ENCODE data around the gene ATCAY.
"Not testable (repeated sequence)": the region's sequence is repeated elsewhere in the genome, so short reads cannot be mapped to it uniquely, and the experiment has no call there.

Gene ATCAY

DNA sequence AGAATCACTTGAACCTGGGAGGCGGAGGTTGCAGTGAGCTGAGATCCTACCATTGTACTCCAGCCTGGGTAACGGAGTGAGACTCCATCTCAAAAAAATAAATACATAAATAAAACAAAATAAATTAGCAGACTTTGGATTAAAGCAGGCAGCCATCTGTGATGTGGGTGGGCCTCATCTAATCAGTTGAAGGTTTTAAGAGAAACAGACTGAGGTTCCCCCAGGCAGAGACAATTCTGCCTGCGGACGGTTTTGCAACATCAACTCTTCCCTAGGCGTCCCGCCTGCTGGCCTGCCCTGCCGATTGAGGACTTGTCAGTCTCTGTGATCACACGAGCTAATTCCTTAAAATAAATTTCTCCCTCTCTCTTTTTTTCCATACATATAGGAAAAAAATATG is 23.7 kb downstream of the ATCAY start:
- DNase-seq, result no peak

DNA sequence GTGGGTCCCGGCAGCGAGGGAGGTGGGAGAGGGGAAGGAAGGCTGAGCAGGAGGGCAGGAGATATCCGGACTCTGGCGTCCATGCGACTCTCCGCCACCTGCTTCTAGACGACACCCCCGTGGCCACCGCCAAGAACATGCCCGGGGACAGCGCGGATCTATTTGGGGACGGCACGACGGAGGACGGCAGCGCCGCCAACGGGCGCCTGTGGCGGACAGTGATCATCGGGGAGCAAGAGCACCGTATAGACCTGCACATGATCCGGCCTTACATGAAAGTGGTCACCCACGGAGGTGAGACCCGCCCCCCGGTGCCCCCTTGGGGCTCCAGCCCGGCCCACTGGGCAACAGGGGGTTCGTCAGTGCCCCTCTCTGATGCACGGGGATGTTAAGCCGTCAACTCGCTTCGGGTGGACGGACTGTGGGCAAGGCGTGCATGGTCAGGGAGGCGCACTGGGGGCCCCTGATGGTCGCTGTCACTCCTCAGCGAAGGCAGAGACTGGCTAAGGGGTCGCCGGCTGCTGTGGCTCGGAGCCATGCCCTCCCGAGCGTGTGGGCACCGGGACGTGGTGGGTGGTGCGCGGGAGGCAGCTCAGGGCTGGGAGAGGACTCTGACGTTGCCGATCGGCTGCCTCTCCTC is 27.3 kb downstream of the ATCAY start:
- no peak for DNase-seq

DNA sequence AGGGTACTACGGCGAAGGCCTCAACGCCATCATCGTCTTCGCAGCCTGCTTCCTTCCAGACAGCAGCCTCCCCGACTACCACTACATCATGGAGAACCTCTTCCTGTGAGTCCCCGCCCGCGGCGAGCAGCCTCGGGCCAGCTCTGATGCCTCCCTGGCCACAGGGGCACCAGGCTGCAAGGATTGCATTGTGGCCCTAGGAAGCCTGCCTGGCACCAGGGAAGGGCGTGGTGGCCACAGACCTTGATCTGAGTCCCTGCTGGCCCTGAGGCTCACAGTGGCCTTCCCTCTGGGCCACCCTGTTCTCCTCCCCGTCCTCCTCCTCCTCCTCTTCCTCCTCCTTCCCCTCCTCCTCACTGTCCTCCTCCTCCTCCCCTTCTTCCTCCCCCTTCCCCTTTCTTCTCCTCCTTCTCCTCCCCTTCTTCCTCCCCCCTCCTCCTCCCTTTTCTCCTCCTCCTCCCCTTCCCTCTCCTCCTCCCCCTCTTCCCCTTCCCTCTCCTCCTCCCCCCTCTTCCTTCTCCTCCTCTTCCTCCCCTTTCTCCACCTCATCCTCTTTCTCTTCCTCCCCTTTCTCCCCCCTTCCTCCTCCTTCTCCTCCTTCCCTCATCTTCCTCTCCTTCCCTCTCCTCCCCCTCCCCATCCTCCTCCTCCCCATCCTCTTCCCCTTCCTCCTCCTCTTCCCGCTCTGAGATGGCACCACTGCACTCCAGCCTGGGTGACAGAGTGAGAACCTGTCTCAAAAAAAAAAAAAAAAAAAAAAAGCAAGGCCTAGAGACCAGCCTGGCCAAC is 28.0 kb downstream of the ATCAY start:
- DNase-seq, result no peak

DNA sequence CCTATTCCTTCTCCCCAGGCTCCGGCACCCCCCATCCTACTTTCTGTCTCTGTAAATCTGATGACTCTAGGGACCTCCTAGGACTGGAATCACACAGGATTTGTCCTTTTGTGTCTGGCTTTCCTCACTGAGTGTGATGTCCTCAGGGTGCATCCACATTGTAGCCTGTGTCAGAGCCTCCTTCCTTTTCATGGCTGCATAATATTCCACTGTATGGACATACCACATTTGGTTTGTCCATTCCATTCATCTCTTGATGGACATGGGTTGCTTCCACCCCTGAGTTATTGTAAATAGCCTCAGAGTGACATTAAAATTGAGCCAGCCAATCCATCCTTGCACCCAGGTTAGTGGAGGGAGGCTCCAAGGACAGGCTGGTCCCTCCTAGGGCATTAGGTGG is 29.6 kb downstream of the ATCAY start:
- no peak for DNase-seq

DNA sequence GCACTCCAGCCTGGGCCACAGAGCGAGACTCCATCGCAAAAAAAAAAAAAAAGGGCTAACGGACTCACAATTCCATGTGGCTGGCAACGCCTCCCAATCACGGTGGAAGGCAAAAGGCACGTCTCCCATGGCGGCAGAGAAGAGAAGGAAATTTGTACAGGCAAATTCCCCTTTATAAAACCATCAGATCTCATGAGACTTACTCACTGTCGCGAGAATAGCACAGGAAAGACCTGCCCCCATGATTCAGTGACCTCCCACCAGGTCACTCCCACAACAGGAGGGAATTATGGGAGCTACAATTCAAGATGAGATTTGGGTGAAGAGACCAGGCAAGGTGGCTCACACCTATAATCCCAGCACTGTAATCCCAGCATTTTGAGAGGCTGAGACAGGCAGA is 33.7 kb downstream of the ATCAY start:
- no peak for DNase-seq

DNA sequence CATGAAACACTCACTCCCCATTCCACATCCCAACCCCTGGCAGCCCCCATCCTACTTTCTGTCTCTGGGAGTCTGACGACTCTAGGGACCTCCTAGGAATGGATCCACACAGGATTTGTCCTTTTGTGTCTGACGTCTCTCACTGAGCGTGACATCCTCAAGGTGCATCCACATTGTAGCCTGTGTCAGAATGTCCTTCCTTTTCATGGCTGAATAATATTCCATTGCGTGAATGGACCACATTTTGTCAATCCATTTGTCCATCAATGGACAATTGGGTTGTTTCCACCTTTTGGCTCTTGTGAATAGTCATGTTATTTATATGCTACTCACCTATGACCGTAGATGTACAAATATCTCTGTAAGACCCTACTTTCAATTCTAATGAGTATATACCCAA is 35.5 kb downstream of the ATCAY start:
- DNase-seq, result no peak

DNA sequence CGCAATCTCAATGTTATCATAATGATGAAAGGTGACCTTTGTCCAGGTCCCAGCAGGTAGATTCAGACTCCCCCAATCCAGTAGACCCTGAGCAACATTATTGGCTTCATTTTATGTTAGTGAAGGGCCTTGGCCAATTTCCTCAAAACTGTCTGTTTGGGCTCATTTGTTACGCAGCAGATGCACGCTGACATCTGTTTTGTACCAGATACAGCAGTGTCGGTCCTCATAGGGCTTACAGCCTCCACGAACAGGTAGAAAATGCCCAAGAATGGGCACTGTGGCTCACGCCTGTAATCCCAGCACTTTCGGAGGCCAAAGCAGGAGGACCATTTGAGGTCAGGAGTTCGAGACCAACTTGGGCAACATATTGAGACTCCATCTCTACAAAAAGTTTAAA is 39.3 kb downstream of the ATCAY start:
- DNase-seq, result no peak

DNA sequence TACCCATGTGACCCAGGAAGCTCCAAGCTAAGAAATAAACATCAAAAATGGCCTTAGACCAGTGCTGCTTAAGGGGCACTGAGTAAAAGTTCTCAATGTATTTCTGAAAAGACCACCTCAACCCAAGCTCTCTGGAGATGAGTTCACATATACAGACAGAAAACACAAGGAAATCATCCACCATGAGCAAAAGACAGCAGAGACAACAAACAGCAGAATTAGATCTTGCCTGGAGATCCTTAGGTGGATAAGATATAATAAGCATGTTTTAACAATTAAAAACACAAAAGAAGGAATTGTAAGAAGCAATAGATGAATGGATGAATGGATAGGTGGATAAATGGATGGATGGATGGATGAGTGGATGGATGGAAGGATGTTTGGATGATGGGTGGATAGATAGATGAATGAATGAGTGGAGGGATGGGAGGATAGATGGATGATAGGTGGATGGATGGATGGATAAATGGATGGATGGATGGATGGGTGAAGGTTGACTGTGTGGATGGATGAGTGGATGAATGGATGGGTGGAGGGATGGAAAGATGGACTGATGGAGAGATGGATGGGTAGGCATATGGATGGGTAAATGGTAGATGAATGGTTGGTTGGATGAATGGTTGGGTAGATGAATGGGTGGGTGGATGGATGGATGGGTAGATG is 42.7 kb downstream of the ATCAY start:
- DNase-seq, result no peak

DNA sequence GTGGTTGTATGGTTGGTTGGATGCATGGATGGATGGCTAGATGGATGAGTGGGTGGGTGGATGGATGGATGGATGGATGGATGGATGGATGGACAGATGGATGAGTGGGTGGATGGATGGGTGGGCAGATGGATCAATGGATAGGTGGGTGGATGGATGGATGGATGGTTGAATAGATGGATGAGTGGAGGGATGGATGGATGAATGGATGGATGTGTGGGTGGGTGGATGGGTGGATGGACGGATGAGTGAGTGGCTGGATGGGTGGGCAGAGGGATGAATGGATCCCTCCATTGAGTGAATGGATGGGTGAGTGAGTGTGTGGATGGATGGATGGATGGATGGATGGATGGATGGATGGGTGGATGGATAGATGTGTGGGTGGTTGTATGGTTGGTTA is 43.4 kb downstream of the ATCAY start:
- no peak for DNase-seq

DNA sequence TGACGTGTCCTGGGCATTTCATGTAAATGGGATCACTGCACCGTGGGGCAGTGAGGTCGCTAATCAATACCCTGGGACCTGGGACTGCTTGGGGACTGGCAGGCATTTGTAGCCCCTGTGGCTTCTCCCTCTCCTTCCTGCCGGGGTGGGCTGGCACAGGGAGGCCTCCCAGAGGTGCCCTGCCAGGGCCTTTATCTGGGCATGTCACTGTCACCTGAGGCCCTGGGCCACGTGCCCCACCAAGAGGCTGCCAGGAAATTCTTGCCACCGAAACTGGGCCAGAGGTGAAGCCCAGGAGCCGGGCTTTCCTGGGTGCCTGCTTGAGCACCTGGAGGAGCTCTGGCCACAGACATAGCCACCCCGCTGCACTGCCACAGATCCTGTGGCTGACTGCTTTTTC is 50.6 kb downstream of the ATCAY start:
- no peak for DNase-seq

DNA sequence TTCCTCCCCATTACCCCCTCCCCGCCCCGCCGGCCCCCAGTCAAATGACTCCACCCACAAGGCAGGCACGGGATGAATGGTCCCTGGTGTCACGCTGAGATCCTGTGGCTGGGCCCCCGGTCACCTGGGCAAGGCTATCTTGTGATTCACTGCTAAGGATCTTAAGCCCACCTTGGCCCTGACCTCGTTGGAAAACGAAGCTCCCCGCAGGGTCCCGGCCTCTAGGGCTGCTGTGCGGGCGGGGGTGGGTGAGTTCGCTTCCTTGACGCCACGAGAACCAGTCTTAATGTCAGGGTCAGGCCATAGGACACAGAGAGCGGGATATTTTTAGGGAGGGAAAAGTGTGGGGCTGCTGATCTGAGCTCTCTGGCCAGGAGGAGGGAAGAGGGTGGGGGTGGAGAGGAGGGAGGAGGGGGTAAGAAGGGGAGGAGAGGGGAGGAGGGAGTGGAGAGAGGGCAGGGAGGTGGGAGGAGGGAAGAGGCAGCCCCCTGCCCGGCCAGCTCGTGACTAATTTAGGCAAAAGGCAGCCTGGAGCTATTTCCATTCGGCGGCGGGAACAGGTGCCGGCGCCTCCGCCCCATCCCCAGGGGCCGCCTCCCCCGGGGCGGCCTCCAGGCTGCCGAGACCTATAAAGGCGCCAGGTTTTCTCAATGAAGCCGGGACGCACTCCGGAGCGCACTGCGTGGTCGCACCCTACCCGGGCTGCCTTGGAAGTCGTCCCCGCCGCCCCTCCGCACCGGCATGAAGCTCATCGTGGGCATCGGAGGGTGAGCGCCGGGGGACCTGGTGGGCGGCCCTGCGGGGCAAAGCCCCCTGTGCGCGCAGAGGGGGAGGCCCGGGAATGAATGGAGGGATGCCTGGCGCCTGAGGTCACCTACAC is 52.7 kb downstream of the ATCAY start, which contains the start of gene NMRK2:
Gene NMRK2, plus strand, starts transcription at position 139 of the 880 bp plus-strand sequence. Its CDS starts 603 bp downstream, at position 742.
- no peak for DNase-seq

DNA sequence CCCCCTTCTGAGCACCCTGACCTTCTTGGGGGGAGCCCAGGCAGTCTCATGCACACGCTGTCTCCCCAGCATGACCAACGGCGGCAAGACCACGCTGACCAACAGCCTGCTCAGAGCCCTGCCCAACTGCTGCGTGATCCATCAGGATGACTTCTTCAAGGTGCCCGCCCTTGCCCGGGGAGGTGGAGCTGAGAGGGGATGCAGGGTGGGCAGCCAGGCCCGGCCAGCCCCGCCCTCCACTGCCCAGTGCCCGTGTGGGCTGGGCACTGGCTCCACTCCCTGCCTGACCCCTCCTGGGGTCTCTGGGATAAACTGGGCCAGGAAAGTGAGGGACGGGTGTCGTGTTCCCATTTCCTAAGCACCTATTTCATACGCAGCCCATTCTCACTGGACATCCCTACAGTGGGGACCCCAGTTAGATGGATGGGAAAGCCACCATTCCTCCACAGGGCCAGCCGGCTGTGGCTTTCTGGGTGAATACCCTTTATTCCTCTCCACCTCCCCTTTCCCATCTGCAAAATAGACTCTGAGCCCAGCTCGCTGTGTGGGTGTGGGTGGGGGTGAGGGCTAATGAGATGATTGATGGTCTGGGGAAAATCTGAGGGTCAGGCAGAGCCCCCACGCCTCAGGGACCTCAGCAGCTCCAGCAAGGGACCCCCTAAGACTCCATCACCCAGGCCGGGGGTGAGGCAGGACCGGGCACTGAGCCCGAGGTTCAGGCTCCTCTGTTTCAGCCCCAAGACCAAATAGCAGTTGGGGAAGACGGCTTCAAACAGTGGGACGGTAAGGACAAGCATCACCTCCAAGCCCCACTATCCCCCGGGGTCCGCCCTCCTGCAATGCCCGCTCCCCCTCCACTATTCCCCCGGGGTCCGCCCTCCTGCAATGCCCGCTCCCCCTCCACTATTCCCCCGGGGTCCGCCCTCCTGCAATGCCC is 56.3 kb downstream of the ATCAY start:
- no peak for DNase-seq

DNA sequence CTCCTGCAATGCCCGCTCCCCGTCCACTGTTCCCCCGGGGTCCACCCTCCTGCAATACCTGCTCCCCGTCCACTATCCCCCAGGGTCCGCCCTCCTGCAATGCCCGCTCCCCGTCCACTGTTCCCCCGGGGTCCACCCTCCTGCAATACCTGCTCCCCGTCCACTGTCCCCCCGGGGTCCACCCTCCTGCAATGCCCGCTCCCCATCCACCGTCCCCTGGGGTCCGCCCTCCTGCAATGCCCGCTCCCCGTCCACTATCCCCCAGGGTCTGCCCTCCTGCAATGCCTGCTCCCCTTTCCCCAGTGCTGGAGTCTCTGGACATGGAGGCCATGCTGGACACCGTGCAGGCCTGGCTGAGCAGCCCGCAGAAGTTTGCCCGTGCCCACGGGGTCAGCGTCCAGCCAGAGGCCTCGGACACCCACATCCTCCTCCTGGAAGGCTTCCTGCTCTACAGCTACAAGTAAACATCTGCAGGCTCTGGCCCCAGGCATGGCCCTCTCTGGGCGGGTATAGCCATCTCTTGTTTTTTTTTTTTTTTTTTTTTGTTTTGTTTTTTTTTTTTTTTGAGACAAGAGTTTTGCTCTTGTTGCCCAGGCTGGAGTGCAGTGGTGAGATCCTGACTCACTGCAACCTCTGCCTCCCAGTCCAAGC is 57.9 kb downstream of the ATCAY start:
- DNase-seq, result not testable (repeated sequence)

DNA sequence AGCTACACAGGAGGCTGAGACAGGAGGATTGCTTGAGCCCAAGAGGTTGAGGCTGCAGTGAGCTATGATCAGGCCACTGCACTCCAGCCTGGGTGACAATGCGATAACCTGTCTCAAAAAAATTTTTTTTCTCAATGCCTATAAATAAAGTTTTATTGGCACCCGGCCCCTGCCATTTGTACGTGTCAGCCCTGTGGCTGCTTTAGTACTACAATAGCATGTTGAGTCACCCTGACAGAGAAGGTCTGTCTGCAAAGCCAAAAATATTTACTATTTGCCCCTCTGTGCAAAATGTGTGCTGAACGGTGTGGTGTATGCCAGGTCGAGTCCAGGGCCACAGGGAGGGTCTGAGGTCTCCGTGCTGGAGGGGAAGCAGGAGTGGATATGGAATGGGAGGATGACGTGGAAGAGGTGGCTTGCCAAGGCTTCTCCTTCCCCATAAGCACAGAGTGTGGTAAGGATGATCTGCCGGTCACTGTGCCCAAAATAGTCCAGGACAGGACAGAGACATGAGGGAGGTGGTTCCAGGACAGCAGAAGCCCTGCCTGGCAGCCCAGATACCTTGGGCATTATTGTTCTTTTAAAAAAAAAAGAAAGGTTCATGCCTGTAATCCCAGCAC is 62.4 kb downstream of the ATCAY start:
- no peak for DNase-seq

DNA sequence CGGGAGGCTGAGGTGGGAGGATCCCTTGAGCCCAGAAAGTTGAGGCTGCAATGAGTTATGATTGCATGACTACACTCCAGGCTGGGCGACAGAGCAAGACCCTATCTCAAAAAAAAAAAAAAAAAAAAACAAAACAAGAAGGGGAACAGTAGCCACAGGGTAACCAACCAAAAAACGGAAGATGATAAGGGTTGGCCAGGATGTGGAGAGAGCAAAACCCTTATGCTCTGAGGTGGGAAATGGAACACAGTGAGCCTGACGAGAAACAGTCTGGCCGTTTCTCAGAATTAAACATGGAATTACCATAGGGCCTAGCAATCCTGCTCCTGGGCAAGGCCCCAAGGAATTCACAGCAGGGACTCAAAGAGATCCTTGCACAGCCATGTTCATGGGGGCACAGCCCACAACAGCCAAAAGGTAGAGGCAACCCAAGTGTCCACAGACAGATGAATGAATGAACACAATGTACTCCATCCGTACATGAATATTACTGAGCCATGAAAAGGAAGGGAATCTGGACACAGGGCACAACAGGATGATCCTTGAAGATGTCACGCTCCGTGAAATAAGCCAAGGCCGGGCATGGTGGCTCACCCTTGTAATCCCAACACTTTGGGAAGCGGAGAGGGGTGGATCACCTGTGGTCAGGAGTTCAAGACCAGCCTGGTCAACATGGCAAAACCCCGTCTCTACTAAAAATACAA is 63.7 kb downstream of the ATCAY start:
- no peak for DNase-seq

DNA sequence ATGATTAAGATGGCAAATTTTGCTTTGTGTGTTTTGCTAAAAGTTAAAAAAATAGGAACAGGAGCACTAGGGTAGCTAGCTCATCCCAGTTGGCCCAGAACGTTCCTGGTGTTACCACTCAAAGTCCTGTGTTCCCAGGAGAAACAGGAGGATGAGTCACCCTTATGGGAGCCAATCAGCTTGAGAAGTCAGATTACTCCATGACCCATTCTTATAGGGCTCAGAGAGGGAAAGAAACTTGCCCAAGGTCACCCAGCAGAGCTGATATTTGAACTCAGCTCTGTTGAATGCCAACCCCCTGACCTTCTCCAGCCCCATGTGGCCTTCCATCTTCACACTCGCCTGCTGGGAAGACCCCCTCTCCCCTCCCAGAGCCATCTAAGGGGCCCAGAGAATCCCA is 65.4 kb downstream of the ATCAY start:
- DNase-seq, result no peak

DNA sequence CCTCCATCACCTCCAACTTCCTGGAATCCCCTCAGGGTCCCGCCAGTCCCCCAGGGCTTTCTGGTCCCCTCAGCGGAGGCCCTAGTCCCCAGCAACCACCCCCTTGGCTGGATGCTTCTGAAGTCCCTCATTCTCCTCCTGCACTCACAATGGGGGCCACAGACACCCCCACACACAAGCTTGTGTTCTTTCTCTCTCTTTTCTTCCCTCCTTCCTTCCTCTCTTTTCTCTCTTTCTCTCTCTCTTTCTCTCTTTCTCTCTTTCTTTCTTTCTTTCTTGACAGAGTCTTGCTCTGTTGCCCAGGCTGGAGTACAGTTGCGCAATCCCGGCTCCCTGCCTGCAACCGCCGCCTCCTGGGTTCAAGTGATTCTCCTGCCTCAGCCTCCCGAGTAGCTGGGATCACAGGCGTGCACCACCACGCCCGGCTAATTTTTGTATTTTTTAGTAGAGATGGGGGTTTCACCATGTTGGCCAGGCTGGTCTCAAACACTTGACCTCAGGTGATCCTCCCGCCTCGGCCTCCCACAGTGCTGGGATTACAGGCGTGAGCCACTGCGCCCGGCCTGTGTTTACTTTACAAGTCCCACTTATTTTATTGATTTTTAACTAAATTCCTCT is 66.9 kb downstream of the ATCAY start:
- DNase-seq, result not testable (repeated sequence)

DNA sequence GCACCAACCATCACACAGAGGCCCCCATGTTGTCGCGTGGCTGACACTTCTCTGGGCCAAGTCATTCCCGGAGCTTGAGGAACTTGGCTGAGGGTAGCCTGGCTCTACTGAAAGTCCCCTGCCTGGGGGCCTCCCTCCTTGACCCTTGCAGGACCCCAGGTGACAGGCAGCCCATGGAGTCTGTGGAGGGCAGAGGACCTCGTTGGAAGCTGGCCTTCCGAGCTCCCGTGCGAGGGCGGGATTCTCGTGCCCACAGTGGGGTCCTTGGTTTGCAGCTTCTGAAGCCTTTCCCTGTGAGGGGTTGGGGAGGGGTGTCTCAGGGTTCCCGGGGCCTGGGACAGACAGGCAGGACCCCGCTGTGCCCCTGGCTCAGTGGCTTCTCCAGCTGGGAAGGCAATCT is 68.8 kb downstream of the ATCAY start:
- DNase-seq, result no peak

DNA sequence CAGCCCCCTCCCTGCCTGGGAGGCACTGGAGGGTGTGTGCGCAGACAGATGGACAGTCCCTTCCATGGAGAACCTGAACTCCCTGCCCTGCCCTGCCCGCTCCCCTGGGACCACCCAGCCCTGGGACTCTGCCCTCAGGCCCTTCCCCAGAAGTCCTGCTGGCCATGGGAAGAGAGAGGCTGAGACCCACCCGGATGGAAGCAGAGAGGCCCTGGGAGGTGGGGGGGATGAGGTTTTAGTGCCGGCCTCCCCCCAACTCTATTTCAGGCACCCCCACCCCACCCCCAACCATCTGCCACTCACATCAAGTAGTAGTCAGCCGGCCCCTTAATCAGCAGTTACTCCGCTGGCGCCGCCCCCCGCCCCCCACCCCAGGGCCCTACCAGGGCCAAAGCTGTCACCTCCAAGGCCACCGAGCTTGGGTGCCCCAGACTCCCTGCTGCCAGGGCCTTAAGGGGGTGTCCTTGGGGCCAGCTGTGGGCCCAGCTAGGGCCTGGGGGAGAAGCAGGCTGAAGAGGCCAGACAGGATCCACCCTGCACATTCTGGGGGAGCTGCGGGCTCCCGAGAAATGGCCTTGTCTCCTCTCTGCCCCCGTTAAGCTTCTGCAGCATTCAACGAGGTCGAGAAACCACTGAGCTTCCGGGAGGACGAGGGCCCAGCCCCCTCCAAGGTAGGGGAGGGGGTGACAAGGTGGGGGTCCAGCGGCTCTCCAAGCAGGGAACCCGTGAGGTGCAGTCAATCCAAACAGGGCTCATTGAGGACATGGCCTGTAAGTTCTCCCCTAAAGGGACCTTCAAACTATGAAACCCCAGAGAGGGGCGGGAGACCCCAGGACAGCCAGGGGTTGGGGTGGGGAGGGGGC is 69.7 kb downstream of the ATCAY start:
- no peak for DNase-seq
